ENCODE results near the gene CAMK2A.
A peak's percentile ranks its signal among the peaks of the same experiment; 100 is the strongest.

CAMK2A gene

DNA sequence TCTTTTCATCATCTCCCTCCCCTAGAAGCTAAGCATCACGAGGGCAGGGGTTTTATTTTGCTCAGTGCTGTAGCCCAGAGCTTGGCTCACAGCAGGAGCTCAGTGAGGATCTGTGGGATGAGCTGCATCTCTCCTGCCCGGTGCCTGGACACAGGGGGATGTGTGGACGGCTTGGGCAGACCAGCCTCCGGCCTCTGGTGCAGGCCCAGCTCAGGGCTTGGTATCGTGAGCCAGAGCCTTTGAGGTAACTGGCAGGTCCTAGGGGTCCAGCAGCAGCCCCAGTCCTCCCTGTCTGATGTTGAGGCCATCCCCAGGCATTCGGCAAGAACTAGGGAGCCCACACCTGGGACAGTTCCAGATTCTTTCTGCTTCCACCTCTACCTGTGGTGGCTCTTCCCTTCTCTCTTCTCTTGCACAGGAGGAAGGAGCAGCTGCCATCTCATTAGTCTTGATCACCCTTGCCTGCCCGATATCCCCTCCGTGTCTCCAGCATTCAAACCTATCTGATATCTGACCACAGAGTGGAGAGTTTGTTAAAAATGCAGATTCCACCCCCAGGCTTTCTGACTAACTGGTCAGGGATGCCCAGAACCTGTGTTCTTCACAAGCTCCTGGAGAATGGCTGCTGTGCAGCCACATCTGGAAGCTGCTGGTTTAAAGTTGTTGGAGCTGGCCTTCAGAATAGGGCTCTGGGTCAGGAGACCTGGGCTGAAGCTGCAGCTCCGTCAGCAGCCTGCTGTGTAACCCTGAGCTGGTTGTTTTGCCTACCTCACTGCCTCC is 107.6 kb downstream of the CAMK2A start:
- TF ChIP-seq ZBTB20 (tag by site-specific recombination; IDR thresholded peaks at IDR 0.05), result peak; percentile 38; the same call in 1 of the 2 replicates
- no peak for TF ChIP-seq ZBTB1 (tag by site-specific recombination; IDR thresholded peaks at IDR 0.05)
- POLR2A ChIA-PET, result no interaction called here
- Histone ChIP-seq H3K36me3 (ENCODE audit: control insufficient read depth in 2 of 2, insufficient read depth in 1 of 2, low read length in 2 of 2) (no peaks in the 10 kb centered on the region), H3K27ac (ENCODE audit: extremely low read depth, low read depth, low read length) (no peak overlapping the region), H3K4me1 (ENCODE audit: control insufficient read depth, insufficient read depth, low read length) (0 out of 2 replicates have a peak, but pooled peaks cover 3% of the 10 kb centered on the region), H3K4me3 (ENCODE audit: low read depth, low read length) (no peak overlapping the region), H3K9me3 (ENCODE audit: control insufficient read depth, insufficient read depth, low read depth, low read length) (no peaks in the 10 kb centered on the region)
- CTCF ChIA-PET, result interaction anchor here (1.1 kb wide), 1 partner anchor 169 kb away, joined by 3 read pairs; no protein-coding TSS in a partner anchor

DNA sequence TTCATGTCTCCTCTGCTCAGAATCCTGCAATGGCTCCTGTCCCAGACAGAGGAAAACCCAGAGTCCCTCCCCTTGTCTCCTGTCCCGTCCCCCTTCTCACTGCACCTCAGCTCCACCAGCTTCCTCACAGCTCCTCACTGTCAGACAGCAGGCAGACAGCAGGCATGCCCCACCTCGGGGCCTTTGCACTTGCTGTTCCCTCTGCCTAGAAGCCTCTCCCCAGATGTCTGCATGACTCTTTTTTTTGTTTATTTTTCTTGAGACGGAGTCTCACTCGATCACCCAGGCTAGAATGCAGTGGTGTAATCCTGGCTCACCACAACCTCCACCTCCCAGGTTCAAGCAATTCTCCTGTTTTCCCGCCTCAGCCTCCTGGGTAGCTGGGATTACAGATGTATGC is 108.5 kb downstream of the CAMK2A start:
- POLR2A ChIA-PET, result no interaction called here
- no peaks in the 10 kb centered on the region for H3K36me3 ChIP-seq (ENCODE audit: control insufficient read depth in 2 of 2, insufficient read depth in 1 of 2, low read length in 2 of 2)
- TF ChIP-seq GLI4 (tag by site-specific recombination; IDR thresholded peaks at IDR 0.05) (no peak), MEIS1 (CRISPR knock-in tag; IDR thresholded peaks at IDR 0.05; ENCODE audit: borderline replicate concordance) (no peak), ZNF621 (tag by site-specific recombination; IDR thresholded peaks at IDR 0.05) (no peak), ZNF530 (tag by site-specific recombination; IDR thresholded peaks at IDR 0.05; ENCODE audit: low read depth) (no peak), KLF1 (tag by site-specific recombination; IDR thresholded peaks at IDR 0.05) (no peak), ZFP3 (tag by site-specific recombination; IDR thresholded peaks at IDR 0.05; ENCODE audit: low read depth) (no peak), ZNF324 (tag by site-specific recombination; IDR thresholded peaks at IDR 0.05) (no peak), ZBTB8A (tag by site-specific recombination; IDR thresholded peaks at IDR 0.05) (no peak), ZNF350 (tag by site-specific recombination; IDR thresholded peaks at IDR 0.05) (no peak), ZNF175 (tag by site-specific recombination; IDR thresholded peaks at IDR 0.05) (no peak), ZBTB49 (tag by site-specific recombination; IDR thresholded peaks at IDR 0.05; ENCODE audit: low read depth) (no peak), ZBTB48 (tag by site-specific recombination; IDR thresholded peaks at IDR 0.05) (no peak), ZBTB21 (tag by site-specific recombination; IDR thresholded peaks at IDR 0.05) (no peak), ZIC2 (tag by site-specific recombination; IDR thresholded peaks at IDR 0.05) (peak; percentile 24; the same call in 1 of the 2 replicates), ZNF776 (tag by site-specific recombination; IDR thresholded peaks at IDR 0.05; ENCODE audit: borderline replicate concordance) (no peak), ZNF335 (tag by site-specific recombination; conservative IDR thresholded peaks at IDR 0.05) (peak; percentile 74), ZNF561 (tag by site-specific recombination; IDR thresholded peaks at IDR 0.05; ENCODE audit: borderline replicate concordance) (no peak), ZNF544 (tag by site-specific recombination; IDR thresholded peaks at IDR 0.05) (no peak), ZNF423 (tag by site-specific recombination; IDR thresholded peaks at IDR 0.05) (no peak), ZNF16 (tag by site-specific recombination; IDR thresholded peaks at IDR 0.05; ENCODE audit: low read depth) (no peak), SCRT1 (tag by site-specific recombination; IDR thresholded peaks at IDR 0.05; ENCODE audit: borderline replicate concordance) (no peak), ZNF585B (tag by site-specific recombination; IDR thresholded peaks at IDR 0.05) (no peak), PRDM10 (tag by site-specific recombination; IDR thresholded peaks at IDR 0.05) (no peak), ZNF426 (tag by site-specific recombination; IDR thresholded peaks at IDR 0.05) (no peak), ZNF292 (tag by site-specific recombination; IDR thresholded peaks at IDR 0.05; ENCODE audit: borderline replicate concordance, low read depth) (no peak)
- TF ChIP-seq, protein P1, sequence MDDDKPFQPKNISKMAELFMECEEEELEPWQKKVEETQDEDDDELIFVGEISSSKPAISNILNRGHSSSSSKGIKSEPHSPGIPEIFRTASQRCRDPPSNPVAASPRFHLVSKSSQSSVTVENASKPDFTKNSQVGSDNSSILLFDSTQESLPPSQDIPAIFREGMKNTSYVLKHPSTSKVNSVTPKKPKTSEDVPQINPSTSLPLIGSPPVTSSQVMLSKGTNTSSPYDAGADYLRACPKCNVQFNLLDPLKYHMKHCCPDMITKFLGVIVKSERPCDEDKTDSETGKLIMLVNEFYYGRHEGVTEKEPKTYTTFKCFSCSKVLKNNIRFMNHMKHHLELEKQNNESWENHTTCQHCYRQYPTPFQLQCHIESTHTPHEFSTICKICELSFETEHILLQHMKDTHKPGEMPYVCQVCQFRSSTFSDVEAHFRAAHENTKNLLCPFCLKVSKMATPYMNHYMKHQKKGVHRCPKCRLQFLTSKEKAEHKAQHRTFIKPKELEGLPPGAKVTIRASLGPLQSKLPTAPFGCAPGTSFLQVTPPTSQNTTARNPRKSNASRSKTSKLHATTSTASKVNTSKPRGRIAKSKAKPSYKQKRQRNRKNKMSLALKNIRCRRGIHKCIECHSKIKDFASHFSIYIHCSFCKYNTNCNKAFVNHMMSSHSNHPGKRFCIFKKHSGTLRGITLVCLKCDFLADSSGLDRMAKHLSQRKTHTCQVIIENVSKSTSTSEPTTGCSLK (tag by site-specific recombination; IDR thresholded peaks at IDR 0.05), result no peak

More for the DNA sequence above, 108.5 kb downstream of the CAMK2A start:
- Histone ChIP-seq H3K9me3 (ENCODE audit: control insufficient read depth, insufficient read depth, low read depth, low read length) (no peaks in the 10 kb centered on the region), H3K4me3 (ENCODE audit: low read depth, low read length) (no peak overlapping the region), H3K27ac (ENCODE audit: extremely low read depth, low read depth, low read length) (no peak overlapping the region), H3K4me1 (ENCODE audit: control insufficient read depth, insufficient read depth, low read length) (0 out of 2 replicates have a peak, but pooled peaks cover 3% of the 10 kb centered on the region)
- CTCF ChIA-PET, result interaction anchor here (0.8 kb wide), 1 partner anchor 24 kb away, joined by 3 read pairs; no protein-coding TSS in a partner anchor

Data from HEK293 (cell line).